HepG2 (cell line): Measurements from ENCODE around the gene APBB1IP. TPM values are rescaled to one million over a fixed set of nuclear protein-coding genes. Genes with fewer than 3 reads are reported as not detected.
"Not testable (repeated sequence)": the region's sequence is repeated elsewhere in the genome, so short reads cannot be mapped to it uniquely, and the experiment has no call there.

Source experiments
- ATAC-seq: fragments of 200-7000 bp; cut with Tn5 transposase; 3 replicates; pipeline ENCODE4 v1.9.1; 2020; ENCODE audit warnings: mild to moderate bottlenecking, moderate library complexity
- BruUV-seq: library from RNA; stranded (reverse); fragments of 400-500 nt; replicated peaks from 2 replicates; lab custom pipeline; 2021; lab: Mats Ljungman, UMichigan
- CTCF ChIA-PET: fragments of 300-600 bp; formaldehyde crosslinking; extraction: SDS; loops from one replicate; lab custom pipeline; 2021; ENCODE audit warnings: low total read pairs, inconsistent platforms, low intra/inter-chr PET ratio; lab: Yijun Ruan, JAX
- POLR2A ChIA-PET: fragments of 350-600 bp; sonication (Branson Sonifier 250); formaldehyde crosslinking; loops from one replicate; lab custom pipeline; 2020; ENCODE audit warnings: antibody characterized with exemption, inconsistent platforms; lab: Yijun Ruan, JAX
- DNase-seq: peaks from one replicate; pipeline ENCODE4 v3.0.0-alpha.2; 2015; ENCODE audit warnings: low spot score
- FAIRE-seq: peaks from 3 replicates; lab custom pipeline; 2011; peaks lifted over from hg19 to GRCh38; lab: Jason Lieb, UNC
- H2AFZ ChIP-seq: one replicate; pipeline ENCODE4 v1.6.1; 2011; ENCODE audit warnings: low read length, inconsistent platforms
- H3K27ac ChIP-seq: fragments of 300-600 bp; 3 replicates; pipeline ENCODE4 v1.8.0; 2011; ENCODE audit warnings: mixed run types, mild to moderate bottlenecking, mixed read lengths, low read length, inconsistent platforms; ENCODE audit not compliant: insufficient read depth; ENCODE audit errors: extremely low read length
- H3K27me3 ChIP-seq, 2 experiments: fragments of 200-600 bp in 1 of 2; 2 replicates in 1 of 2; 3 replicates in 1 of 2; pipeline versions ENCODE4 v1.6.0 to v1.8.0; 2011; ENCODE audit warnings: low read length in 2 of 2, mild to moderate bottlenecking in 2 of 2, moderate library complexity in 2 of 2, inconsistent platforms in 1 of 2; ENCODE audit not compliant: insufficient read depth in 2 of 2, control insufficient read depth in 1 of 2
- H3K36me3 ChIP-seq, 2 experiments: fragments of 200-600 bp in 1 of 2; replicated peaks in 1 of 2; 2 replicates in 1 of 2; 3 replicates in 1 of 2; pipeline versions ENCODE4 v1.5.1 to v1.8.0; 2011; ENCODE audit warnings: low read length in 2 of 2, inconsistent platforms in 1 of 2; ENCODE audit not compliant: insufficient read depth in 2 of 2, control insufficient read depth in 1 of 2
- H3K4me1 ChIP-seq: 2 replicates; pipeline ENCODE4 v1.5.1; 2012; ENCODE audit warnings: low read length, inconsistent platforms; ENCODE audit not compliant: insufficient read depth
- H3K4me2 ChIP-seq: 2 replicates; pipeline ENCODE4 v1.6.0; 2011; ENCODE audit warnings: low read depth, low read length, inconsistent platforms
- H3K4me3 ChIP-seq, 3 experiments: fragments of 200-600 bp in 1 of 3; sonication (generic), shearing (Covaris generic) in 1 of 3; replicated peaks in 1 of 3; 2 replicates each; pipeline ENCODE4 v1.5.1; 2011 to 2016; ENCODE audit warnings: low read length in 3 of 3, inconsistent platforms in 2 of 3, low read depth in 2 of 3, mild to moderate bottlenecking in 2 of 3, control low read depth in 1 of 3, mixed read lengths in 1 of 3; ENCODE audit not compliant: insufficient read depth in 1 of 3
- H3K79me2 ChIP-seq: one replicate; pipeline ENCODE4 v1.6.1; 2011; ENCODE audit warnings: low read length, inconsistent platforms; ENCODE audit not compliant: insufficient read depth
- H3K9ac ChIP-seq: 2 replicates; pipeline ENCODE4 v1.6.0; 2011; ENCODE audit warnings: mild to moderate bottlenecking, low read depth, low read length, inconsistent platforms; ENCODE audit not compliant: insufficient read depth
- H3K9me3 ChIP-seq: 2 replicates; pipeline ENCODE4 v1.5.1; 2012; ENCODE audit warnings: mild to moderate bottlenecking, low read length
- H4K20me1 ChIP-seq: 2 replicates; pipeline ENCODE4 v1.6.0; 2011; ENCODE audit warnings: inconsistent platforms, mild to moderate bottlenecking, low read length, moderate library complexity; ENCODE audit not compliant: insufficient read depth
- WGBS: methylation state at CpG from one replicate; pipeline ENCODE4 v1.1.6; 2017; ENCODE audit warnings: low lambda C conversion rate; 5-methylcytosine and 5-hydroxymethylcytosine counted together
- in situ Hi-C: cut with HindIII; loops from 2 replicates; pipeline ENCODE4 v1.10.0; 2017; ENCODE audit warnings: low pct_unique_long_range_greater_than_20kb; ENCODE audit not compliant: extremely low pct_ligation_motif_present
- intact Hi-C: fragments of 100-400 bp; cut with micrococcal nuclease; formaldehyde crosslinking; loops from one replicate; pipeline ENCODE4 v1.10.0; 2022; ENCODE audit not compliant: unreplicated experiment
- polyA plus RNA-seq, 8 experiments: library from polyadenylated mRNA; depleted of rRNA in 3 of 8; stranded (reverse) in 7 of 8; unstranded in 1 of 8; fragments of >200 nt; fragmentation: Illumina TruSeq in 4 of 8; extraction: Trizol in 4 of 8; gene quantifications; 2 replicates each; pipeline versions ENCODE4 v1.2.1 to v1.2.3, GENCODE V29; 2011 to 2016; ENCODE audit warnings: low read depth in 4 of 8, missing spikeins in 1 of 8, mixed read lengths in 1 of 8; ENCODE audit not compliant: insufficient read depth in 1 of 8
- total RNA-seq, 5 experiments: library from RNA; depleted of rRNA; stranded (reverse); fragments of >200 nt; fragmentation: Illumina TruSeq; extraction: Trizol; gene quantifications; 2 replicates each; pipeline ENCODE4 v1.2.3, GENCODE V29; 2016; ENCODE audit warnings: low read depth in 1 of 5
- TF ChIP-seq, protein P1 (sequence below): sonication (generic); formaldehyde crosslinking; IDR thresholded peaks from 2 replicates; pipeline ENCODE4 v1.5.0; 2020; ENCODE audit warnings: mild to moderate bottlenecking, missing genetic modification reagents, moderate library complexity

The APBB1IP gene
- total and polyA plus RNA-seq, 2 of the 13 experiments (the other 11 are each of a cell fraction or from before 2014, with no cell fraction given), result 0.08 TPM; not detected in 1

DNA sequence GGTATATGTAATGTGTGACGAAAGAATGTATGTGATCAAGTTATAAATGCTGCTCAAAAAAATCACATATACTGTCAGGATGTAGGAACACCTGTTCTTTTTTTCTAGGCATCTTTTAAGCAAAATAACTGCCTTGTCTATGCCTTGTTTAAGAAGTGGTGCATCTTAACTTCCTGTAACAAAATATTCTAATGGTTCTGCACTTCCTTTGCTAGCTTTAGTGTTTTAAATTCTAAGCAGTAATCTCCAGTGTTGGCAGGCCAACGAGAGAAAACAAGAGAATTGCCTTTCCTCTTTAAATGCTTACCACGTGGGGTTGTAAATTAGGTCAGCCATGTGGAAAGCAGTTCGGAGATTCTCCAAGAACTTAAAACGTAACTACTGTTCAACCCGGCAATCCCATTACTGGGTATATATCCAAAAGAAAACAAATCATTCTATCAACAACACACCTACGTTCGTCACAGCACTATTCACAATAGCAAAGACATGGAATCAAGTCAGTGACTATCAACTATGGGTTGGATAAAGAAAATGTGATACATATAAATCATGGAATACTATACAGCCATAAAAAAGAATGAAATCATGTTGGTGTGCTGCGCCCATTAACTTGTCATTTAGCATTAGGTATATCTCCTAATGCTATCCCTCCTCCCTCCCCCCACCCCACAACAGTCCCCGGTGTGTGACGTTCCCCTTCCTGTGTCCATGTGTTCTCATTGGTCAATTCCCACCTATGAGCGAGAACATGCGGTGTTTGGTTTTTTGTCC lies 166.4 kb downstream of the APBB1IP start:
- H2AFZ ChIP-seq, H3K79me2 ChIP-seq, H3K27ac ChIP-seq, H4K20me1 ChIP-seq, FAIRE-seq, H3K27me3 ChIP-seq, POLR2A ChIA-PET, DNase-seq, BruUV-seq, H3K4me3 ChIP-seq, H3K9me3 ChIP-seq, H3K36me3 ChIP-seq, CTCF ChIA-PET, H3K9ac ChIP-seq, H3K4me2 ChIP-seq, intact Hi-C loops, H3K4me1 ChIP-seq, ATAC-seq: not testable (repeated sequence)
- in situ Hi-C loops, result loop anchor here (5.0 kb wide), 1 partner anchor 278 kb away; no protein-coding TSS in a partner anchor
- WGBS, result 31% methylated on average over 13 of the region's 13 CpGs

DNA sequence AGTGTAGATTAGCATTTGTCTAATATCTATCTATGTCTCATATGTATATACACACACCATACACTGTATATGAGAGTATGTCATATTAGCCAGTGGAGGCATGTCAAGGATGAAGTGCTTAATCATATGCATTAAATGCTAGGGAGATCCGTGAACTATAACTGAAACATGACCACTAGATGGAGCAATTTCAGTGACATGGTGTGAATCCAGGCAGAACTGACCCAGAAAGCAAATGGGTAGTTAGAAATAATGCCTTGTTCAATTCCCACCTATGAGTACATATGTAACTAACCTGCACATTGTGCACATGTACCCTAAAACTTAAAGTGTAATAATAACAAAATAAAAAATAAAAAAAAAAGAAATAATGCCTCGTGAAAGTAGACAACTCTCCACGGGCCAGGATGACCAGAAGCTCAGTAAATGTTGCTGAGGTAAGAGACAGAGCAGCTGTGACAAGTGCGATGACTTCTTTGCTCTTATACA lies 168.3 kb downstream of the APBB1IP start:
- H3K9ac ChIP-seq, DNase-seq, H3K27me3 ChIP-seq, H3K4me3 ChIP-seq, H2AFZ ChIP-seq, H3K27ac ChIP-seq, BruUV-seq, H3K4me1 ChIP-seq, H4K20me1 ChIP-seq, CTCF ChIA-PET, H3K36me3 ChIP-seq, H3K4me2 ChIP-seq, H3K9me3 ChIP-seq, H3K79me2 ChIP-seq, POLR2A ChIA-PET: not testable (repeated sequence)
- intact Hi-C loops, result loop anchor here (1.0 kb wide), 1 partner anchor 276 kb away; no protein-coding TSS in a partner anchor
- in situ Hi-C loops, result loop anchor here (5.0 kb wide), 1 partner anchor 276 kb away; no protein-coding TSS in a partner anchor
- WGBS, result 21% methylated on average over 4 of the region's 4 CpGs
- ATAC-seq (peak; percentile 76), FAIRE-seq (peak; percentile 73)
- TF ChIP-seq, protein P1, sequence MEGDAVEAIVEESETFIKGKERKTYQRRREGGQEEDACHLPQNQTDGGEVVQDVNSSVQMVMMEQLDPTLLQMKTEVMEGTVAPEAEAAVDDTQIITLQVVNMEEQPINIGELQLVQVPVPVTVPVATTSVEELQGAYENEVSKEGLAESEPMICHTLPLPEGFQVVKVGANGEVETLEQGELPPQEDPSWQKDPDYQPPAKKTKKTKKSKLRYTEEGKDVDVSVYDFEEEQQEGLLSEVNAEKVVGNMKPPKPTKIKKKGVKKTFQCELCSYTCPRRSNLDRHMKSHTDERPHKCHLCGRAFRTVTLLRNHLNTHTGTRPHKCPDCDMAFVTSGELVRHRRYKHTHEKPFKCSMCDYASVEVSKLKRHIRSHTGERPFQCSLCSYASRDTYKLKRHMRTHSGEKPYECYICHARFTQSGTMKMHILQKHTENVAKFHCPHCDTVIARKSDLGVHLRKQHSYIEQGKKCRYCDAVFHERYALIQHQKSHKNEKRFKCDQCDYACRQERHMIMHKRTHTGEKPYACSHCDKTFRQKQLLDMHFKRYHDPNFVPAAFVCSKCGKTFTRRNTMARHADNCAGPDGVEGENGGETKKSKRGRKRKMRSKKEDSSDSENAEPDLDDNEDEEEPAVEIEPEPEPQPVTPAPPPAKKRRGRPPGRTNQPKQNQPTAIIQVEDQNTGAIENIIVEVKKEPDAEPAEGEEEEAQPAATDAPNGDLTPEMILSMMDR (CRISPR knock-in tag), result peak; percentile 47
